WI38 (cell line): Measurements from ENCODE around the gene SEMA3D.
"Not testable (repeated sequence)": the region's sequence is repeated elsewhere in the genome, so short reads cannot be mapped to it uniquely, and the experiment has no call there.

Source experiments
- H3K4me3 ChIP-seq: 2 replicates; pipeline ENCODE4 v1.5.1; 2011; ENCODE audit warnings: low read depth, mild to moderate bottlenecking, control low read depth, low read length
- TF ChIP-seq, protein P1 (sequence below): IDR thresholded peaks from 2 replicates; pipeline ENCODE4 v1.5.1; 2012; ENCODE audit warnings: low read depth, mild to moderate bottlenecking, control low read depth, low read length

The SEMA3D gene

DNA sequence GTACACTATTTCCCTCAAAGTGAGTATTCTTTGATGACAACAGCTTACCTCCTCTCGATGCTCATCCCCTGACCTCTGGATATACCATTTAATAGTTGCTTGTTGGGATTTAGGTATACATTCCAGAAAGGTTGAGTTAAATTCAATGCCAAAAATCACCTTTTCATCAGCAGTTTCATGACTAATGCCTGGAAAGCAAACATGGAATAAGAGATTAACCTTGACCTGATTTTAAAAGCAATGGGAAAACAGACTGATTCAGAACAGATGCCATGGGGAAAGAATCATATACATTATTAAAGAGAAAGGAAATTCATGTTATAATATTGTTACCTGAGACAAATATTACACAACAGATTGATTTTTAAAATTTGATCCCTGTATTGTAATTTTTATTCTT is 180.1 kb downstream of the SEMA3D start:
- no peak overlapping the region for H3K4me3 ChIP-seq
- TF ChIP-seq, protein P1, sequence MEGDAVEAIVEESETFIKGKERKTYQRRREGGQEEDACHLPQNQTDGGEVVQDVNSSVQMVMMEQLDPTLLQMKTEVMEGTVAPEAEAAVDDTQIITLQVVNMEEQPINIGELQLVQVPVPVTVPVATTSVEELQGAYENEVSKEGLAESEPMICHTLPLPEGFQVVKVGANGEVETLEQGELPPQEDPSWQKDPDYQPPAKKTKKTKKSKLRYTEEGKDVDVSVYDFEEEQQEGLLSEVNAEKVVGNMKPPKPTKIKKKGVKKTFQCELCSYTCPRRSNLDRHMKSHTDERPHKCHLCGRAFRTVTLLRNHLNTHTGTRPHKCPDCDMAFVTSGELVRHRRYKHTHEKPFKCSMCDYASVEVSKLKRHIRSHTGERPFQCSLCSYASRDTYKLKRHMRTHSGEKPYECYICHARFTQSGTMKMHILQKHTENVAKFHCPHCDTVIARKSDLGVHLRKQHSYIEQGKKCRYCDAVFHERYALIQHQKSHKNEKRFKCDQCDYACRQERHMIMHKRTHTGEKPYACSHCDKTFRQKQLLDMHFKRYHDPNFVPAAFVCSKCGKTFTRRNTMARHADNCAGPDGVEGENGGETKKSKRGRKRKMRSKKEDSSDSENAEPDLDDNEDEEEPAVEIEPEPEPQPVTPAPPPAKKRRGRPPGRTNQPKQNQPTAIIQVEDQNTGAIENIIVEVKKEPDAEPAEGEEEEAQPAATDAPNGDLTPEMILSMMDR: no peak

DNA sequence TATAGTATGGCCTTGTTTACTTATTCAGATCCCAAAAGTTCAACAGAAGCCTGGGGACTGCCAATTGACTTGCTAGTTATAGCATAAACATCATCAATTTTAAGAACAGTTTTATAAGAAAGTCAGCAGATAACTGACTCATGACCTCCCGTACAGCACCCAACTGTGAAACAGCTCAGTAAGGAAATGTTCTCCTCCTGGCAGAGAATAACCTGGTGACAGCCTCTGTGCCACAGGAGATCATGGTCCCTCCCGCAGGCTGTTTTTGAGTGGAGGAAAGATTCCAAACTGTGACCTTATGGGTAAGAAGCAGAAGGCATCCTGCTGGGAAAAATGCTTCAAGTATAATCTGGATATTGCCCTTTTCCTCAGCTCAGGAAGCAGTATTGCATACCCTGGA is 182.5 kb downstream of the SEMA3D start:
- TF ChIP-seq, protein P1: no peak
- H3K4me3 ChIP-seq: no peak overlapping the region

DNA sequence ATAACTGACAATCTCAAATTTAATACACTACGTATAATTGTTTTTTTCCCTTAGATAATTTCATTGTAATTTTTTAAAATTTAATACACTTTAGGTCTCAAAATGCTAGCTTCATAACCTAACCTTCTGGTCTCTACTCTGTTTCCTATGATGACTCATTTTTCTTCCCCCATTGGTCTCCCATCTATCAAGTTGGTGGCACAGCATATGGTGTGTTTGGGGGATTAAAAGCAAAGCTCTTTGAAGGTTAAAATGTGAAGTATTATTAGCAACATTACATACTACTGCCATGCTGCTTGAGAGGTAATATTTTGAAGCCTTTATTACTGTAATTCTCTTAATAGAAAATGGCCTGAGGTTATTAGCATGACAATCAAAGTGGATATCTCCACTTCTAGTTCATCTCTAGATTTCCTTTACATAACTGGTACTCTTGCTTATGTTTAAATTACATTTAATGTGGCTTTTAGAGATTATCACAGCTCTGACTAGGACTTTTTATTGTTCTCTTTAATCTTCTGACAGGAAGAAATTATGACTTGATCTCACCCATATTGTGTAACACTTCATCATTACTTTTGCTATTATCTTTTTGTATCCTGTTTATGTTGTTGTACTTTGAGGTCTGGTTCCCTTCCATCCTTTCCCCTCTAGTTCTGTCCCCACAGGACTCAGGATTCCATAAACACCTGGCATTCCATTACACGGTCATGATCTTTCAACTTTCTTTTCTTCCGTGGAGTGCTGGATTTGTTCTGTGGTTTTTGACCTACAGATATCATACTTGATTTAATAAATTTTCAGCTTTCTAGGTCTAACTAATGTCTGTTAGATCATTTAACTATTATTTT is 185.1 kb downstream of the SEMA3D start:
- no peak overlapping the region for H3K4me3 ChIP-seq
- TF ChIP-seq, protein P1: no peak

DNA sequence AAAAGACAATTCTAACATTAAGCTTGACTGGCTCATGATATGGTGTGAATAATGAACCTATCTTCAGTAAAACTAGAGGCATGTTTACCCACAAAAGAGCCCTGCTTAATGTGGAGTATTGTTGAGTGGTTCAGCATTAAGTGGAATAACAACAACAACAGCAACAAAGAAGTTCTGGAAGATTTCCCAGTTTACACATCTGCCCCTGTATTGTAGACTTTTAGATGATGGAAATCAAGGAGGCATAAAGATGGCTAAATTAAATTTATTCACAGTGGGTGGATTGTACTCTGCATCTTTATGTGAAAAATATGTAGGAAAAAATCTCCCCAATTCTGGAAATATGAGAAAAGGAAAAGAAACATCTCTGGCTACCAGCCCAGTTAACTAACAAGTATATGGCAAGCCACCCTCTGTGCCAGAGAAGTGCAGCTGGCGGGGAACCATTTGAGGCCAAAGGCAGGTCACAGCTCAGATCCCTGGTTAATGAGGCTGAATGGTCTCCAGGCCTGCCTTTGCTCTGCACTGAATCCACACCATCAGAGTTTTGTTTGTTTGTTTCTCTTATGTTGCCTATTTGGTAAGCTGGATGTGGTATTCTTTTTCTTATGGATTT is 186.0 kb downstream of the SEMA3D start:
- H3K4me3 ChIP-seq: no peak overlapping the region
- TF ChIP-seq, protein P1: no peak

DNA sequence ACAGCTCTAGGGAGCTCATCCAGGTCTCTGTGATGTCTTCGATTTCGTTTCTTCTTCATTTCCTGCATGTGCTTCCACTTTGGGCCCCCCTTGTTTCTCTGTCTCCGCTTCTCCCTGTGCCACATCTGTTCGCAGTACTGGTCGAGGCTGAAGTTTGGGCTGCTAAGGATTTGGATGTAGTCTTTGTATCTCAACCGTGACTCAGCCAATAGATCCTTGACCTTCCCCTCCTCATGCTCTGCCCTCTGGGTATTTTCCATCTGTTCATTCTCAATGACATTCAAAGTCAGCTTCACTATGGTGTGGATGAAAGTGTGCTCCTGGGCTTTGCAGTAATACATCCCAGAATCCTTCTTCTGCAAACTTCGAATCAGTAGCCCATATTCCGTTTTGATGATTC is 187.4 kb downstream of the SEMA3D start:
- no peak overlapping the region for H3K4me3 ChIP-seq
- TF ChIP-seq, protein P1: no peak

DNA sequence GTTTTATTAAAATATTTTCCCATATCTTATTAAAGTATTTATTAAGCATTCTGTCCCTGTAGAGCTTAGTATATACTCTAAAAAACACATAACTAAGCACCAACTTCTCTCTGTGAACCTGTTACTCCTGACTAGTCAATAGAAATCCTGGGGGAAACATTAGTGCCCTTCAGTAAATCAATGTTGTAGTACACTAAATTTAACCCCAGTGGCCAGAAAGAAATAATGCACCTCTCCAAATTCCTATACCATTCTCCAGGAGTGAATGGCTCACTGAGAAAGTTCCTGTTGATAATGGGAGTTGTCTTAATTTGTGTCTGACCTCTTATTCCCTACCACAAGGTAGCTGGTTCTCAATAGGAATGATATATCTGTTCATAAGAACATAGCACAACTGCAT is 188.2 kb downstream of the SEMA3D start:
- TF ChIP-seq, protein P1: no peak
- no peak overlapping the region for H3K4me3 ChIP-seq

DNA sequence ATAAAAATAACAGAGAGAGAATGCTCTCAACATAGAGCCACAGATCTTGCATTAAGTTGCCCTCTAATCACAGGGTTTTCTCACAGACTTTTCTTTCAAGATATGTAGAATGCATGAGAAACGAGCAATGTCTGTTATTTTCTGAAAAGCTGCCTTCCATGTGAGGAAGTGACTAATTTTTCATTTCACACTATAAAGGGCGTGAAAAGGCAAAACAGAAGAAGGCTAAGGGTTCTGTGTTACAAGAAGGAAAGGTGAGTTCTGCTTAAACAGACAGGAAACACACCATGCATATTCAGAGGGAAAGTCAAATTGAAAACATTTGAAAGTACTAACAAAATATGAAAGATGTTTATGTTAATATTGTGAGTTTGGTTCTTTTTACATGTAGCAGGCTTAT is 189.2 kb downstream of the SEMA3D start:
- H3K4me3 ChIP-seq: no peak overlapping the region
- TF ChIP-seq, protein P1: no peak

DNA sequence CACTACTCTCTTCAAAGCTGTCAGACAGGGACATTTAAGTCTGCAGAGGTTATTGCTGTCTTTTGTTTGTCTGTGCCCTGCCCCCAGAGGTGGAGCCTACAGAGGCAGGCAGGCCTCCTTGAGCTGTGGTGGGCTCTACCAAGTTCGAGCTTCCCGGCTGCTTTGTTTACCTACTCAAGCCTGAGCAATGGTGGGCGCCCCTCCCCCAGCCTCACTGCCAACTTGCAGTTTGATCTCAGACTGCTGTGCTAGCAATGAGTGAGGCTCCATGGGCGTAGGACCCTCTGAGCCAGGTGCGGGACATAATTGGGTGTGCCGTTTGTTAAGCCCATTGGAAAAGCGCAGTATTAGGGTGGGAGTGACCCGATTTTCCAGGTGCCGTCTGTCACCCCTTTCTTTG is 193.9 kb downstream of the SEMA3D start:
- not testable (repeated sequence) for H3K4me3 ChIP-seq
